H1 (cell line): ENCODE measurements around the gene GTF3C5. TPM values are rescaled to one million over a fixed set of nuclear protein-coding genes. Genes with fewer than 3 reads are reported as not detected.

ENCODE experiments used
- ASH2L ChIP-seq: fragments of 200-600, 300-600 bp; sonication (generic); IDR thresholded peaks from one replicate; pipeline ENCODE4 v1.7.1; 2017; ENCODE audit warnings: low read length
- BCL11A ChIP-seq, 2 experiments: IDR thresholded peaks; one replicate each; pipeline ENCODE4 v1.6.1; 2011; ENCODE audit warnings: low read depth in 2 of 2, low read length in 2 of 2, mild to moderate bottlenecking in 2 of 2
- CHD1 ChIP-seq: IDR thresholded peaks from 2 replicates; pipeline ENCODE4 v1.6.1; 2012; ENCODE audit warnings: low read depth, low read length, improper control_type of control experiment
- CTBP2 ChIP-seq: IDR thresholded peaks from 2 replicates; pipeline ENCODE4 v1.7.0; 2011; ENCODE audit warnings: borderline replicate concordance, mild to moderate bottlenecking, moderate library complexity, mixed read lengths, low read length; ENCODE audit not compliant: insufficient read depth, insufficient read length
- RXRA ChIP-seq: IDR thresholded peaks from 2 replicates; pipeline ENCODE4 v1.6.1; 2011; ENCODE audit warnings: low read depth, mild to moderate bottlenecking, low read length, moderate library complexity; ENCODE audit not compliant: insufficient read depth
- SIX5 ChIP-seq: IDR thresholded peaks from 2 replicates; pipeline ENCODE4 v1.6.1; 2011; ENCODE audit warnings: mild to moderate bottlenecking, low read depth, low read length
- SRF ChIP-seq: IDR thresholded peaks from 2 replicates; pipeline ENCODE4 v1.6.1; 2011; ENCODE audit warnings: mild to moderate bottlenecking, low read depth, low read length, moderate library complexity
- TEAD4 ChIP-seq: IDR thresholded peaks from 2 replicates; pipeline ENCODE4 v1.6.1; 2012; ENCODE audit warnings: low read depth, low read length, inconsistent platforms, mixed read lengths
- polyA plus RNA-seq, 7 experiments: library from polyadenylated mRNA; depleted of rRNA in 3 of 7; stranded (reverse) in 5 of 7; unstranded in 2 of 7; fragments of >200 nt in 5 of 7; fragments of 200-250 nt in 2 of 7; gene quantifications; 1 replicate in 5 of 7; 2 replicates in 1 of 7; 4 replicates in 1 of 7; pipeline versions ENCODE4 v1.2.1 to v1.2.3, GENCODE V29; 2011 to 2013; ENCODE audit warnings: missing spikeins in 2 of 7, mixed read lengths in 2 of 7
- total RNA-seq: library from RNA; stranded (reverse); fragmentation: NEBNext Ultra II Directional; extraction: Animal tissue kit (Norgen Biotek cat#: 25700); gene quantifications from 2 replicates; pipeline ENCODE4 v1.2.1, GENCODE V29; 2021

GTF3C5 gene
- total and polyA plus RNA-seq, 2 of the 8 experiments (the other 6 are each of a cell fraction or from before 2014, with no cell fraction given), result 78.7 to 87.1 TPM

DNA sequence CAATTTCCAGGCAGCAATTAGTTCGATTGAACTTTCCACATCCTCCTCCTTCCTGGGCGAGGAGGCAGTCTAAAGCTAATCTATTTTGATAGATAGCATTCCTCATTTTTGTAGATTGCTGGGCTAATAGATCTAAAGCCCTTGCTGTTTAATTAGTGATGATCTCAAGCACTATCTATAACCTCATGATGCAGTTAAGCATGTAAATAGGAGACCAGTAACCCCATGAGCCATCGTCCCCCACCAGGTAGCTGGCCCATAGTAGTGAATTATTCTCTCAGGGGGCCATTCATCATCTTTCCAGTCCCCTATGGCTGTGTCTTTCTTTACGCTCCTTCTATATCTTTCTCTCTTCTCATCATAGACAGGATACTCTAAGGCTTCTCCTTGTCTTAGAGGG is 45.9 kb downstream of the GTF3C5 start (continued):
- no peak for TF ChIP-seq CTBP2
- TF ChIP-seq RXRA, result no peak
- no peak for TF ChIP-seq SIX5
- no peak for TF ChIP-seq ASH2L
- no peak for TF ChIP-seq BCL11A (IDR thresholded peaks at IDR 0.05; ENCODE audit: low read depth in 2 of 2, low read length in 2 of 2)
- no peak for TF ChIP-seq TEAD4
- no peak for TF ChIP-seq CHD1
- no peak for TF ChIP-seq SRF
